Measurements from ENCODE around the gene FAM114A2. TPM values are rescaled to one million over a fixed set of nuclear protein-coding genes. Genes with fewer than 3 reads are reported as not detected.
A peak's percentile ranks its signal among the peaks of the same experiment; 100 is the strongest.

Gene FAM114A2
- total RNA-seq, 1 donor from 2014 or later = 36.3 TPM

DNA sequence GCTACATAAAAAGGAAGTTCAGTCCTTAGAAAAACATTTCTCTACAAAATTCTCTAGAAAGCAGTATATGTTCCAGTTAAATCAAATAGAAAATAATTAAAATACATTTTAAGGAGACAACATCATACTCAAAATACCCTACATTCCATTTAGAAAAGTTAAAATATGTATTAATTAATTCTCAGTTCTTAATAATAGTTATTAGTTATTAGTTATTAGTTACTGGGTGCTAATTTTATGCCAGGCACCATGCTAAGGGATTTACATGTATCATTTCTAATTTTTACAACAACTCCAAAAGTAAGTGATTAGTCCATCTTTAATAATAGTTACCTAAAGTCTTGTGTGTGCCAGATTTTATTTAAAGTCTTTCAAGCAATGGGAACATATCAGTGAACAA is 38.0 kb downstream of the FAM114A2 start:
- intact Hi-C loops (cut with micrococcal nuclease) = no loop called here
- DNase-seq = no peak
- no peak for ATAC-seq

DNA sequence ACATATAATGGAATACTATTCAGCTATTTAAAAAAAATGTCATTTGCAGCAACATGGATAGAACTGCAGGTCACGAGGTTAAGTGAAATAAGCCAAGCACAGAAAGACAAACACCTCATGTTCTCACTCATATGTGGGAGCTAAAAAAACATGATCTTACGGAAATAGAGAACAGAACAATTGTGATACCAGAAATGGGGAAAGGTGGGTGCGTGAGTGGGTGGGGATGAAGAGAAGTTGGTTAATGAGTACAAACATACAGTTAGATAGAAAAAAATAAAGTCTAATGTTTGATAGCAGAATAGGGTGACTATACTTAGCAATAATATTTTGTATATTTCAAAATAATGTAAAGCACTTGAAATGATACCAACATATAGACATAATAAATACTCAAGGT is 38.7 kb downstream of the FAM114A2 start:
- ATAC-seq (no peak), DNase-seq (no peak)
- intact Hi-C loops (cut with micrococcal nuclease) = no loop called here

DNA sequence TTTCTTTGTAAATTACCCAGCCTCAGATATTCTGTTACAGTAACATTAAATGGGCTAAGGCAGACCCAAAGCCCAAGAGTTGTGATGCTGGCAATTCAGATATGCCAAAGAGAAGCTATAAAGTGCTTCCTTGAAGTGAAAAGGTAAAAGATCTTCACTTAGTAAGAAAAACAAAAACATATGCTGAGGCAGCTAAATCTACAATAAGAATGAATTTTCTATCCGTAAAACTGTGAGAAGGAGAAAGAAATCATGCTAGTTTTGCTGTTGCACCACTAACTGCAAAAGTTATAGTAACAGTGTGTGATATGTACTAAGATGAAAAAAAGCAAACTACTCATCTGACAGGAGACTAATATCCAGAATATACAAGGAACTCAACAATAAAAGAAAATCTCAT is 39.9 kb downstream of the FAM114A2 start:
- no peak for ATAC-seq
- intact Hi-C loops (cut with micrococcal nuclease) = no loop called here
- no peak for DNase-seq

DNA sequence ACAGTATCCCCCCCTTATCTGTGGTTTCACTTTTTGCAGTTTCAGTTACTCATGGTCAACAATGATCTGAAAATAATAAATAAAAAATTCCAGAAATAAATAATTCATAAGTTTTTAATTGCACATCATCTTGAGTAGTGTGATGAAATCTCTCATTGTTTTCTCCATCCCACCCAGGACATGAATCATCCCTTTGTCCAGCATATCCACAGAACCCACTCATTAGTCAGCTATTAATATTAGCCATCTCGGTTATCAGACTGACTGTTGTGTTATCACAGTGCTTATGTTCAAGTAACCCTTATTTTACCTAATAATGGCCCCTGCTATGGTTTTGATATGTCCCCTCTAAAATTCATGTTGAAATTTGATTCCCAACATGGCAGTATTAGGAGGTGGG is 40.7 kb downstream of the FAM114A2 start:
- no peak for DNase-seq
- no peak for ATAC-seq
- intact Hi-C loops (cut with micrococcal nuclease) = no loop called here

DNA sequence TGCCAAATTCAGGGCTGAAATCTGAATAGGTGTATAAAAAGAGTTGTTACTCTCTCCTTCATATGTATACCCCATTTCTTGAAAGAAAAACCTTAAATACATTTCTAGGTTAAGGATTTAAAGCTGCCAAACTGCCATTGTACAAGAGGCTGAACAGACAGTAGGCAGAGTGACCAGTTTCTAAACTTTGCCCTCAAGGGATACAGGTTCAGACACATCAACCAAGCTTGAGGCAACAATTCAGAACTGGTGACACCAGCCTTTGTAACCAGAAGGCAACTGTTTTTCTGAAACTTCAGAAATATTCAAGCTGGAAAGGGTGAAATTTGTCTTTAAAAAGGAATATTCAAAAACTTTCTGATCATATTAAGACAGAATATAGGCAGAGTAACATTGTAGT is 47.5 kb downstream of the FAM114A2 start:
- intact Hi-C loops (cut with micrococcal nuclease) = no loop called here
- DNase-seq (no peak), ATAC-seq (no peak)

DNA sequence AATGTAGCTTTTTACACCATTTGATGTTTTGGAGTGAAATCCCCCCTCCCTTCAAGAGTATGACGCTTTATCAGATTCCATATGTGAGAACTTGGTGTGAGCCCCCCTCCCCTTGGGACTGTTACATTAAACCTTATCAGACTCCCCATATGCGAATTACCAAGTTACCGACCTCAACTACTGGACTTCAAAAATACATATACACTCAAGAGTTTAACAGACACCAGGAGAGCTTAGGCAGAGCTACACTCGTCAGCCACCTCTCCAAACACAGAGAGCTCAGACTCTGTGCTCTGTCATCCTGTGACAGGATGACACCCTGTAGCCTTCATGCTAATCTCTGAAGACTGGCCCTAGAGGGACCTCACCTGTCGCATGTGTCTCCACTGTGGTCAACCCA is 50.2 kb downstream of the FAM114A2 start:
- ATAC-seq (no peak), DNase-seq (no peak)
- intact Hi-C loops (cut with micrococcal nuclease) = no loop called here

DNA sequence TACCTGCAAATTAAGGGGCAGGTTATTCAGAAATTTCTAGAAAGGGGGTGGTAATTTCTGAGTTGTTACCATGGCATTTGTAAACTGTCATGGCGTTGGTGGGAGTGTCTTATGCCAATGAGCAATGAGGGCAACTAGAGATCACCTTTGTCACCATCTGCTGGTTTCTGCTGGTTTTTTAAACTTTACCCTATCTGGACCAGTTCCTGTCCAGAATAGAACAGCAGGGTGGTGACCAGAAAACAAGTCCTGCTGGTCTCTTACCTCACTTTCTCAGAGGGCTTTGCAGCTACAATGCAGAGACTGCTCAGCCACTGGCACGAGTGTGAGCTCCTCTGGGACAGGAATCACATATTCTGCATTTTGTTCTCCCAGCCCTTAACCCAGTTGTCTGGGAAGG is 51.4 kb downstream of the FAM114A2 start:
- ATAC-seq (no peak), DNase-seq (no peak)
- intact Hi-C loops (cut with micrococcal nuclease) = no loop called here

DNA sequence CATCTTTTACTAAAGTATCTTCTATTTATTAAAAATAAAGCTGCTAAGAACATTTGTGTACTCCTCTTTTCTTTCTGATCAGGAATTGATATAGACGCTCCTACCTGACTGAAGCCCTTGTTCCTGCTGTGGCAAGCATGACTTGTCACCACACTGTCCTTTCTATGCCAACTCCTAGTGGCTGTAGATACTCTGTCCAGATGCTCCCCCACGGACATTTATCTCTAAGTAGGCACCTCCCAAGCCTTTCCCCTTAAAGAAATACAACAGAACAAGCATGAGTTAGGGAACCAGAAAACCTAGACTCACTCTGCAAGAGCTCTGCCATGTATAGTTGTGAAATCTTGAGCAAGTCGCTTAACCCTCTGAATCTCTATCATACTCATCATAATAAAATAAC is 53.2 kb downstream of the FAM114A2 start:
- intact Hi-C loops (cut with micrococcal nuclease) = no loop called here
- no peak for ATAC-seq
- no peak for DNase-seq

DNA sequence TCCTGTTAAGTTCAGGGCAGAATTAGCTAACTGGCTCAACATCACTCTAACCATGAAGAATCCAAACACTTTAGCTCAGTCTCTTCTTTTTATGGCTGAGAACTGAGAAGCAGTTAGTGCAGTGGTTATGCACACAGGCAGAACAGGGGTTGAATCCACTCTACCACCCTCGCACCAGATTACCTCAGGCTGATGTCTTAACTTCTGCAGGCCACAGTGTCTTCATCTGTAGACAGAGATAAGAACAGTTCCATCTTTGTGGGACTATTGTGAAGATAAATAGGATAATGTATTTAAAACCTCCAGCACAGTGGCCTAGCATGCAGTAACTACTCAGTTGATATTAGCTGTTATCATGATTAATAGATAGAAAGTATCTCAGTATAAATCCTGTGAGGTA is 54.8 kb downstream of the FAM114A2 start:
- ATAC-seq = no peak

DNA sequence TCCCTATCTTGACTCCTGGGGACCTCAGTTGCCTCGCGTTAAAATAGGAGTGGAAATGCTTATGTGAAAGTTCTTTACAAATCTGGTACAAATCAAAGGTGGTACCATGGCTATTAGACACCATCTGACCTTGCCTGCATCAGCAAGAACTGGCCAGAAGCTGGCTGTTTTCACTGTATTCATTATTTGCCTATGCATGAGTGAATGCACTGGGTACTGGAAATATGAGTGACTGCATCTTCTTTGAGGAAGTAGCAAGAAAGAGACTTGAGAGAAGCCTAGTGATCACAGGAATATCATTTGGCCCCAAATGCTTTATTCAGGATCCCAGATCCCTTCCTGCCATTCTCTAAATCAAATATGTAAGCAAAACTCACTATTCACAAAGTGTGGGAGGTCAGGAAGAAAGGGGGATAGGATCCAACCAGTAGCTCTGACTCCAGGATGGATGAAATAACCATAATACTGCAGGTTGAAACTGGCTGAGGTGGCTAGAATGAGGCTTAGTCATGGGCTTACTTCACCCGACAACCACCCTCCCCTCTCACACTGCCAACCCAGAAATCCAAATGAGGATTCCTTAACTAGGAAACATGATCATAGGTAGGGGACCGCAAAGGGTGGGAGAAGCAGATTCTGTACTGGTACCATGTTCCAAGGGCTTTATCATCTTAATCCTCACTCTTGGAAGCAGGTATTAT is 56.7 kb downstream of the FAM114A2 start:
- intact Hi-C loops (cut with micrococcal nuclease) = no loop called here
- no peak for ATAC-seq
- no peak for DNase-seq

More for the DNA sequence above, 54.8 kb downstream of the FAM114A2 start:
- intact Hi-C loops (cut with micrococcal nuclease) = no loop called here
- DNase-seq = no peak

DNA sequence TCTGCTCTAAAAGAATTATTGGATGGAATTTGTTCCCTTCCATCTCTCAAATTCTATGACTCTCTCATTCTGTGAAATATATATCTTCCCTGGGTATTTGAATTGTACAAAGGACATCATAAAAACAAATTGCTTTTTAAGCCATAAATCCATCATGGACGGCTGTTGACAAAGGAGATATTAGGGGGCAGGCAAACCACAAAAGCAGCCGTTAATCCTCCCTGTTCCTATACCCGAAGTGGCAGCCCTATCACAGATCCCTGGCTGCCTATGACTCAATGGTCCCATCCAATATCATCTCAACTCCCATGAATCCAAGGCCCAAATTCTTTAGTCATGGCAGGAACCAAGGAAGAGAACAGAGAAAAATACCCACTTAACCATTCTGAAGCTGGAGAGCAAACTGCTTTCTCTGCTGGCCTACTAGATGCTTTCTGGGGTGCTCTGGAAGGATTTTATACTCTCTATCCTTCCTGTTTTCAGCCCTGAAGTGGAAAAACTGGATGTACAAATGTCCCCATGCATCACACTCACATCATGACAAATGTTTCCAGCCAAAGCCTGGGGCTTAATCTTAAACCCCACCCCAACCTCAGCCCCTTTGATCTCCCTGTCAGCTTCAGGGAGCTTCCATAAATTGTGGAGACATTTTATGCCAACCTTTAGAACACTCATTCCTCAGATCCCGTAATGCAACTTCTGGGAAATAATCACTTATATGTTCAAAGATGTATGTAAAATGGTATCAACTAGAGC is 59.5 kb downstream of the FAM114A2 start:
- intact Hi-C loops (cut with micrococcal nuclease) = loop anchor here (5.0 to 10.0 kb wide), 2 partner anchors 203 to 426 kb away; no protein-coding TSS in a partner anchor
- no peak for DNase-seq
- ATAC-seq = no peak

DNA sequence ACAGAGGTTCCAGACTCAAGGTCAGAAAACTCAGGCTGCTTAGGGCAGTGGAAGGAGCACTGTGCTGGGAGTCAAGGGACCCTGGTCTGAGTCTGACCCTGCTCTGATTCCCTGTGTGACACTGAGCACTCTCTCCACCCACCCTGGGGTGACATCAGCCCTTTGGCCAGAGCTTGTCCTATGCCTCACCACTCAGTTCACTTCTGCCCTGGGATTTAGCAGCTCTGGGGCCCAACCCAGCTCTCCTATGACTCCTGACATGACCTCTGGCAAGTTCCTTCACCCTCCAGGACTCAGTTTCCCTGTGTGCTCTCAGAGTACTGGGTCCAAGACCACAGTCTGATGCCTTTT is 63.9 kb downstream of the FAM114A2 start:
- ATAC-seq = peak; percentile 12
- intact Hi-C loops (cut with micrococcal nuclease) = loop anchor here (5.0 to 10.0 kb wide), 2 partner anchors 208 to 430 kb away; no protein-coding TSS in a partner anchor
- no peak for DNase-seq

DNA sequence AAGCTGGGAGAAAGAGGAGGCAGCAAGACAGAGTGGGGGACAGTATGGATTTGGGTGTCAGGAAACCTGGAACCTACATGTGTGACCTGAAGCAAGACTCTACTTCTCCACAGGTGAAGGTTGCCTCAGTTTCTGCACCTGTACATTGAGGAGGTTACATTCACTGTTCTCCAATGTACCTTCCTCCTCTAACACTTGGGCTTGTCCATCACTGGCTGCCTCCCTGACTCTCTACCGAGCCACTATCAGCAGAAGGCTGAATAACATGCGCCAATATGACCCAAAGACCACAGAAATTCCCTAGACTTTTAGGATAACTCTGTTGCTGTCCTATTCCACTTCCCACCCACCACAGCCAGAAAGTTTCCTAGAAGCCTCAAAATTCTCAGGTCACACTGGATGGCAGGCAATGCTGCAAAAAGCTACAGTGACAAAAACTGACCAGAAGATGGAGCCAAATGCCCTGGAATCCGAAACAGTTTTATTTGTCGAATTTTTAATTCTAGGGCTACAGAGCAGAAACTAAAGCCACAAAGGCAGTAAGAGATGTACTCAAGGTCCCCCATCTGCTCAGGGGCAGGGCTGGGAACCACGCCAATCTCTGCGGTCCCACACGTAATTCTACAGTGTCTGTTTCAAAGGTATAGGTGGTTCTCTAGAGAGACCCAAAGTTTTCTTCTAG is 64.4 kb downstream of the FAM114A2 start:
- DNase-seq = no peak
- peak; percentile 45 for ATAC-seq
- intact Hi-C loops (cut with micrococcal nuclease) = loop anchor here (10.0 kb wide), 1 partner anchor 431 kb away; no protein-coding TSS in a partner anchor

DNA sequence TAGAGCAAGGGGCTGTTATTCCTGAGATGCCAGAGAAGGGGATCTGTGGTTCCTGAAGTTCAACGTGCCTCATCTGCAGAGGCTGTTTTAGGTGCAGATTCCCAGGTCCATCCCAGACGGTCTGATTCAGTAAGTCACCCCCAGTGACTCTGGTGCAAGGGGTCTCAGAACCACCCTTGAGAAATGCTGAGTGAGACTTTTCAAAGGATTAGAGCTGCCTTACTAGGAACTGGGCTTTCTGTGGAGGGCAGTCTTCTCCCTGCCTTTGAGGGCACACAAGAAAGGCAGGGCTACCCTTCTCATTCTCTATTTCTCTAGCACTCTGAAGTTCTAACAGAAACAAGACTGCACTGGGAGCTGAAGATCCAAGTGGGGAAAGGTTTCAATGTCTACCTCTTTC is 66.5 kb downstream of the FAM114A2 start:
- intact Hi-C loops (cut with micrococcal nuclease) = loop anchor here (10.0 kb wide), 1 partner anchor 433 kb away; no protein-coding TSS in a partner anchor
- DNase-seq (no peak), ATAC-seq (no peak)

DNA sequence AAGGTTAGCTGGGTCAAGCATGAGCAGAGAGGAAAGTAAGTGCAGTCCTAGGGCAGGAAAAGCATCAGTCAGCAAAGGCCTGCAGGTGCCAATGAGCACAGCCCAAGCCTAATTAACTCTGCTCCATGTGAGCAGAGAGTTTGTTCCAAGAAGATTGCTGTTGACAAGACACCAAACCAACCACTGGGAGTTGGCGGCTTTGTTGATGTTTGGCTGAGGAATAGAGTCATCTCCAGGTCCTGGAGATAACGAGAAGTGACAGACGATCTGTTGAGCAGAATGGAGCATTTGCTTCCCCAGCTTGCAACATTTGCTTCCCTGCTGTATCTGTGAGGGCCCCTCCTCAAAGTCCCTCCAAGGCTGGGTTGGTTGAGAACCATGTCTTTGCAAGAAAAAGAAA is 68.2 kb downstream of the FAM114A2 start:
- ATAC-seq (no peak), DNase-seq (no peak)
- intact Hi-C loops (cut with micrococcal nuclease) = loop anchor here (10.0 kb wide), 1 partner anchor 434 kb away; no protein-coding TSS in a partner anchor

DNA sequence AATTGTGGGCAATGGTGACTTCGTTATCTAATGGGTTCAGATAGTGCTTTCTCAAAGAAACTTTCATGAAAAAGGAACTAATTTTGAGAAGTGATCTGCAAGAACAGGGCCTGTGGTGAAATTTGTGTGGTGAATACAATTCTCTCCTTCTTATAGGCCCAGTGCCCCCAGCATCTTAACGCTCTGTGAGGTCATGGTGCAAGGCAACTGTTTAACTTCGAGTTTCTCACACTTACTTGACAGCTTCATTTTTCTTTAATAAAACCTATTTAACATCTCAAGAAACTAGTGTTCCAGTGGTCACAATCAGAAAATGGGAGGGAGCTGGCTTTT is 69.2 kb downstream of the FAM114A2 start:
- ATAC-seq (no peak), DNase-seq (no peak)
- intact Hi-C loops (cut with micrococcal nuclease) = loop anchor here (5.0 kb wide), 1 partner anchor 1437 kb away; no protein-coding TSS in a partner anchor

DNA sequence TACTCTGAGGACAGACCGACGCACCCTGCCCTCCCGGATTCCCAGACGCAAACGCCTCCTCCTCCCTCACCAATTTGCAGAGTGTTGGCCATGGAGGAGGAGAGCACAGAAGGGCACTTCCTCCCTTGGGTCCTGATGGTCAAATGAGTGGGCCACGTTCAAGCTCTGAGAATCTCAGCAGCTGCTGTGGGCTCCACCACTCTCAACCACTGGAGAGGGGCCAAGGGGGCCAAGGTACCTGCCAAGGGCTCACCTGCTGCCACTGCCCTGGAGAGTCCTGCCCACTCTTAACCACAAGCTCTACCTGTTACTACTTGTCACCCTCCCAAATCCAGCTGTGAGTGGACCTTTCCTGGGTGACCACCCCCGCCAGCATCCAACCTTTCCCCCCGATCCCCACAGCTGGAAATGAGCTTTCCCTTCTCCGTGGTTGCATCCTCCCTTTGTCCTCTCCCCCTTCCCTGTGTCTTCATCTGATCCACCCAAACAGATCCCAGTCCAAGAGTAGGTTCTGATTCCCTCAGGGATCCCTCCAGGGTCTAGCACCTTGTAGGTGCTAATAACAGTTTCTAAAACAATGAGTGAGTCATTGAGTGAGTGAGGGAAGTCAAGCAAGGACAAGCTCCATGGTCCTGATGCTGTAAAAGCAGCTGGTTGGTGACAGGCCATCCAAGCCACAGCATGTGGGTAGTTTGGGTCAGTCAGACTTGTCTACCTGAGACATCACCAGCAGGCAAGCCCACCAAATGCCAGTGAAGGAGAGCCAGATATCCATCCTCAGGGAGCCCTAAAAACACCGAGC is 69.7 kb downstream of the FAM114A2 start:
- intact Hi-C loops (cut with micrococcal nuclease) = loop anchor here (5.0 kb wide), 1 partner anchor 1437 kb away; no protein-coding TSS in a partner anchor
- DNase-seq (no peak), ATAC-seq (no peak)

DNA sequence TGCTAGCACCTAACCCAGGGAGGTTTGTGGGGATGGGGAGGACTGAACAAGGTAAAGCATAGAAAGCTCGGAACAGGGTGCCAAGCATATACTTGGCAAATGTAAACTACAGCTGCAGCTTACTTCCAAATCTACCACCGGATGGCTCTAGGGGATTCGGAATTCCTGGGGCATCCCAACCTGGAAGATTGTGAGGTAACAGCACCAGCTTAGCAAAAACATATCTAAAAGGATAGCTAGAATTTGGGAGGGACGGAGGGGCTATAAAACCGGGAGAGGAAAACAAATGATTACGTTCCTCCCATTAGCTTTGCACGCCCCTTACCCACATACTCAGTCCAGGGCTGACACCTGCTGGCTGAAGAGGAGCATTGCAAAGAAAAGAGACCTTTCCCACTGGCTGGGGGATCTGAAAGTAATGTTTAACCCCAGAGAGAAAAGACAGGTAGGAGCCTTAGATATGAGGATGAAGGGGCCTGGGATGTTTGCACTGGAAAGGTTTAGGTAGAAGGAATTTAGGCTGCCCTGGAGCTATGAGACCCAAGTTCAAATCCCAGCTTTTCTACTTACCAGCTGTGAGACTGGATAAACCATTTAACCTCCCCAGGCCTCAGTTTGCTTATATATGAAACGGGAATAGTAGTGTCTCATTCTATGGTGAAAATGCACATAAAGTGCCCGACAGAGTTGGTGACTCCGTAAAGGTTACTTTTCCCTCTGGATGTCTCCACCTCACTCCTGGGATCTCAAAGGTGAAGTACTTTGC is 73.6 kb downstream of the FAM114A2 start:
- DNase-seq (no peak), ATAC-seq (peak; percentile 86)
- intact Hi-C loops (cut with micrococcal nuclease) = loop anchor here (2.0 to 5.0 kb wide), 2 partner anchors 468 to 1433 kb away; no protein-coding TSS in a partner anchor

Data from left ventricle myocardium superior (tissue), 1 donor.